Mammary epithelial cell (primary cell): ENCODE results near the gene ACAA2.

Experiments used
- CTCF ChIP-seq, 2 donors: IDR thresholded peaks in 1 of 2; conservative IDR thresholded peaks in 1 of 2; 2 replicates each; pipeline ENCODE4 v1.5.1; 2011 to 2012; ENCODE audit warnings: inconsistent platforms in 2 of 2, low read length in 2 of 2, mild to moderate bottlenecking in 2 of 2, control low read depth in 1 of 2, low read depth in 1 of 2; ENCODE audit not compliant: insufficient read depth in 1 of 2; ENCODE audit errors: extremely low read depth in 1 of 2
- EZH2 ChIP-seq: IDR thresholded peaks from 2 replicates; pipeline ENCODE4 v1.6.1; 2012; ENCODE audit warnings: low read length, inconsistent platforms, borderline replicate concordance

- TF ChIP-seq CTCF (conservative IDR thresholded peaks at IDR 0.05 in 1 of 2, IDR thresholded peaks at IDR 0.05 in 1 of 2; ENCODE audit: extremely low read depth in 1 of 2, insufficient read depth in 1 of 2, low read depth in 1 of 2, low read length in 2 of 2) (no peak), EZH2 (no peak)
Measured at GRCh38 chr18:49856496-49856895, 43.2 kb upstream of the ACAA2 start.
